Spleen (tissue), 11 donors: ENCODE measurements around the gene HIRIP3. TPM values are rescaled to one million over a fixed set of nuclear protein-coding genes. Genes with fewer than 3 reads are reported as not detected.

Source experiments
- DNase-seq: peaks from one replicate; pipeline ENCODE4 v3.0.0-alpha.2; 2020
- H3K27ac ChIP-seq, 8 donors: fragments of 200-600 bp; sonication (generic) in 7 of 8; 1 replicate in 4 of 8; 2 replicates in 4 of 8; pipeline versions ENCODE4 v1.5.0 to v1.8.0; 2016 to 2021; ENCODE audit warnings: inconsistent platforms in 4 of 8, mild to moderate bottlenecking in 4 of 8, moderate library complexity in 1 of 8
- H3K27me3 ChIP-seq, 7 donors: fragments of 200-600 bp; sonication (generic) in 6 of 7; replicated peaks in 1 of 7; 1 replicate in 4 of 7; 2 replicates in 3 of 7; pipeline versions ENCODE4 v1.5.0 to v1.8.0; 2016 to 2021; ENCODE audit warnings: inconsistent platforms in 3 of 7, mild to moderate bottlenecking in 1 of 7
- H3K36me3 ChIP-seq, 6 donors: fragments of 200-600 bp; sonication (generic) in 5 of 6; 1 replicate in 4 of 6; 2 replicates in 2 of 6; pipeline versions ENCODE4 v1.5.0 to v1.8.0; 2016 to 2021; ENCODE audit warnings: inconsistent platforms in 2 of 6
- H3K4me1 ChIP-seq, 6 donors: fragments of 200-600 bp; sonication (generic) in 5 of 6; 1 replicate in 3 of 6; 2 replicates in 3 of 6; pipeline versions ENCODE4 v1.5.0 to v1.8.0; 2016 to 2021; ENCODE audit warnings: inconsistent platforms in 3 of 6
- H3K4me3 ChIP-seq, 8 donors: fragments of 200-600 bp; sonication (generic) in 7 of 8; 1 replicate in 4 of 8; 2 replicates in 4 of 8; pipeline versions ENCODE4 v1.5.0 to v1.8.0; 2016 to 2021; ENCODE audit warnings: inconsistent platforms in 4 of 8, mild to moderate bottlenecking in 4 of 8, moderate library complexity in 2 of 8
- H3K9me3 ChIP-seq, 8 donors: fragments of 200-600 bp; sonication (generic) in 7 of 8; 1 replicate in 4 of 8; 2 replicates in 4 of 8; pipeline versions ENCODE4 v1.5.0 to v1.8.0; 2016 to 2021; ENCODE audit warnings: inconsistent platforms in 4 of 8
- CTCF ChIP-seq, 11 experiments: fragments of 200-600 bp in 7 of 11; fragments of 450-650 bp in 4 of 11; sonication (generic) in 4 of 11; IDR thresholded peaks in 8 of 11; conservative IDR thresholded peaks in 3 of 11; 1 replicate in 7 of 11; 2 replicates in 4 of 11; pipeline versions ENCODE4 v1.4.0 to v1.8.0; 2016 to 2021; ENCODE audit warnings: antibody characterized with exemption in 11 of 11, inconsistent platforms in 4 of 11, mild to moderate bottlenecking in 1 of 11
- POLR2A ChIP-seq, 3 donors: fragments of 450-650 bp; IDR thresholded peaks; one replicate each; pipeline ENCODE4 v1.5.1; 2017; ENCODE audit warnings: antibody characterized with exemption in 3 of 3, mild to moderate bottlenecking in 1 of 3
- POLR2AphosphoS5 ChIP-seq, 3 donors: sonication (generic); formaldehyde crosslinking; IDR thresholded peaks; one replicate each; pipeline ENCODE4 v1.5.1; 2017; ENCODE audit warnings: antibody characterized with exemption in 3 of 3
- WGBS, 5 donors: extraction: QIAGEN DNeasy Blood & Tissue Kit in 3 of 5; methylation state at CpG; one replicate each; pipeline versions ENCODE4 v1.1.5 to v1.1.7; 2013 to 2018; 5-methylcytosine and 5-hydroxymethylcytosine counted together
- intact Hi-C: fragments of 100-400 bp; cut with DNase I; formaldehyde crosslinking; loops from one replicate; pipeline ENCODE4 v1.15.0; 2023; ENCODE audit warnings: low total_unique reads
- polyA plus RNA-seq, 3 donors: library from polyadenylated mRNA; stranded (reverse); fragments of 200-250 nt; gene quantifications; one replicate each; pipeline ENCODE4 v1.2.1, GENCODE V29; 2013
- total RNA-seq, 7 donors: library from RNA; depleted of rRNA in 3 of 7; stranded (reverse); fragments of >200 nt in 3 of 7; fragmentation: NEBNext Ultra II Directional in 4 of 7; extraction: Animal tissue kit (Norgen Biotek cat#: 25700) in 4 of 7; gene quantifications; one replicate each; pipeline versions ENCODE4 v1.1.0 to v1.2.1, GENCODE V29; 2016 to 2021
- donor health status: healthy with polysubstance abuse.
- donor health status: DM: no; HTN: no; CAD: no; lungs with moderate emphysema.
- donor health status: DM: no; HTN: no; CAD: no.
- donor health status: Bipolar disorder and iron deficiency.
- donor health status: healthy.
- donor health status: DM: no; HTN: no; CAD: no.
- donor health status: DM: yes; HTN: yes; CAD: no.

The HIRIP3 gene
- total and polyA plus RNA-seq, 10 donors, result 10.0 to 17.7 (median 14.0) TPM

- peak overlapping the region; percentile 78 to 97 (median 94) for H3K27ac ChIP-seq
- H3K4me1 ChIP-seq, result peaks cover 18 to 46% (median 33%) of the 10 kb centered on the region in 6 donors
- peaks cover 4 to 68% (median 38%) of the 10 kb centered on the region in 6 donors for H3K36me3 ChIP-seq
- WGBS, 5 donors, result 11 to 18% (median 12%) methylated on average over 20 to 24 of the region's 24 CpGs
- peak overlapping the region; percentile 57 to 99 (median 84) for H3K4me3 ChIP-seq
- intact Hi-C loops, result loop anchor here (2.0 kb wide), 1 partner anchor 20 kb away; no protein-coding TSS in a partner anchor
- TF ChIP-seq POLR2AphosphoS5 (IDR thresholded peaks at IDR 0.05) (no peak), CTCF (IDR thresholded peaks at IDR 0.05 in 8 of 11, conservative IDR thresholded peaks at IDR 0.05 in 3 of 11) (no peak), POLR2A (IDR thresholded peaks at IDR 0.05) (no peak)
- H3K27me3 ChIP-seq, result no peaks in the 10 kb centered on the region
- H3K9me3 ChIP-seq, result no peaks in the 10 kb centered on the region
- peak; percentile 72 for DNase-seq
These were observed 655 bp downstream of the HIRIP3 start for GRCh38 chr16:29994600-29995323.

- Histone ChIP-seq H3K4me1 (peaks cover 18 to 46% (median 33%) of the 10 kb centered on the region in 6 donors), H3K27ac (peak overlapping the region in 6 of 8 donors; percentile 87 to 97 (median 95)), H3K9me3 (no peaks in the 10 kb centered on the region), H3K27me3 (no peaks in the 10 kb centered on the region), H3K4me3 (peak overlapping the region in 4 of 8 donors; percentile 80 to 96 (median 91)), H3K36me3 (peaks cover 4 to 68% (median 45%) of the 10 kb centered on the region in 6 donors)
- intact Hi-C loops, result loop anchor here (2.0 kb wide), 1 partner anchor 19 kb away; no protein-coding TSS in a partner anchor
- WGBS, 5 donors, result 73 to 86% (median 80%) methylated on average over 9 of the region's 9 CpGs
- DNase-seq, result no peak
- TF ChIP-seq POLR2A (IDR thresholded peaks at IDR 0.05) (no peak), POLR2AphosphoS5 (IDR thresholded peaks at IDR 0.05) (no peak), CTCF (IDR thresholded peaks at IDR 0.05 in 8 of 11, conservative IDR thresholded peaks at IDR 0.05 in 3 of 11) (no peak)
These were observed 1.4 kb downstream of the HIRIP3 start for GRCh38 chr16:29993903-29994599.

GRCh38 chr16:29993191-29993902 lies 2.1 kb downstream of the HIRIP3 start:
- Histone ChIP-seq H3K36me3 (peaks cover 4 to 68% (median 52%) of the 10 kb centered on the region in 6 donors), H3K4me3 (no peak overlapping the region), H3K9me3 (no peaks in the 10 kb centered on the region), H3K4me1 (peaks cover 18 to 46% (median 33%) of the 10 kb centered on the region in 6 donors), H3K27ac (peak overlapping the region in 2 of 8 donors; percentile 95), H3K27me3 (no peaks in the 10 kb centered on the region)
- peak in 2 of 3 donors; percentile 45 to 73 for TF ChIP-seq POLR2AphosphoS5 (IDR thresholded peaks at IDR 0.05)
- TF ChIP-seq POLR2A (IDR thresholded peaks at IDR 0.05), result no peak
- intact Hi-C loops, result no loop called here
- DNase-seq, result peak; percentile 76
- WGBS, 5 donors, result 85 to 95% (median 90%) methylated on average over 17 to 25 of the region's 25 CpGs

- intact Hi-C loops, result no loop called here
- Histone ChIP-seq H3K27ac (no peak overlapping the region), H3K36me3 (peaks cover 4 to 68% (median 61%) of the 10 kb centered on the region in 6 donors), H3K9me3 (no peaks in the 10 kb centered on the region), H3K4me1 (peaks cover 18 to 37% (median 30%) of the 10 kb centered on the region in 6 donors), H3K4me3 (no peak overlapping the region), H3K27me3 (no peaks in the 10 kb centered on the region)
- WGBS, 5 donors, result 64 to 73% (median 72%) methylated on average over 7 of the region's 7 CpGs
- no peak for DNase-seq
- TF ChIP-seq POLR2A (IDR thresholded peaks at IDR 0.05) (no peak), POLR2AphosphoS5 (IDR thresholded peaks at IDR 0.05) (peak in 1 of 3 donors; percentile 18)
These were observed 3.0 kb downstream of the HIRIP3 start for GRCh38 chr16:29992344-29992967.
